ENCODE measurements around the gene EFEMP2. TPM values are rescaled to one million over a fixed set of nuclear protein-coding genes. Genes with fewer than 3 reads are reported as not detected.
A peak's percentile ranks its signal among the peaks of the same experiment; 100 is the strongest.

The EFEMP2 gene
- total and polyA plus RNA-seq, 10 of the 15 experiments (the other 5 are each of a cell fraction or from before 2014, with no cell fraction given), result 0.24 to 13.2 (median 1.3) TPM; not detected in 1

- peak; percentile 2 for TF ChIP-seq PBX3 (IDR thresholded peaks at IDR 0.05; ENCODE audit: insufficient replicate concordance, low read depth, low read length)
- no peak for TF ChIP-seq MYB (IDR thresholded peaks at IDR 0.05; ENCODE audit: borderline replicate concordance, low read depth, low read length)
- no peak for TF ChIP-seq USF2 (IDR thresholded peaks at IDR 0.05; ENCODE audit: borderline replicate concordance, low read depth, low read length)
- no peak for TF ChIP-seq RCOR1 (conservative IDR thresholded peaks at IDR 0.05; ENCODE audit: low read depth, low read length)
- TF ChIP-seq ATF7 (IDR thresholded peaks at IDR 0.05; ENCODE audit: low read depth), result peak; percentile 59; the same call in 1 of the 2 replicates
- TF ChIP-seq CBX3 (IDR thresholded peaks at IDR 0.05; ENCODE audit: borderline replicate concordance, low read depth), result no peak
- no peak for TF ChIP-seq CEBPB (IDR thresholded peaks at IDR 0.05; ENCODE audit: borderline replicate concordance in 1 of 2, low read depth in 2 of 2, low read length in 2 of 2)
- no peak for TF ChIP-seq CHD1 (IDR thresholded peaks at IDR 0.05; ENCODE audit: low read depth, low read length)
- peak; percentile 99 for TF ChIP-seq POLR2A (IDR thresholded peaks at IDR 0.05; ENCODE audit: low read depth, low read length)
- no peak for TF ChIP-seq CBX5 (IDR thresholded peaks at IDR 0.05; ENCODE audit: low read depth)
- no peak for TF ChIP-seq CUX1 (IDR thresholded peaks at IDR 0.05; ENCODE audit: insufficient replicate concordance, low read depth, low read length)
- TF ChIP-seq CTCF (IDR thresholded peaks at IDR 0.05 in 2 of 3, conservative IDR thresholded peaks at IDR 0.05 in 1 of 3; ENCODE audit: control insufficient read depth in 2 of 3, extremely low read depth in 1 of 3, insufficient read depth in 1 of 3, low read depth in 3 of 3, low read length in 3 of 3), result peak in 2 of 3 experiments; percentile 4 to 8; a peak in 2 of 6 replicates
- TF ChIP-seq REST (IDR thresholded peaks at IDR 0.05; ENCODE audit: low read depth, low read length), result no peak
Measured at GRCh38 chr11:65890324-65891218, 18.0 kb upstream of the EFEMP2 start, which contains the start of gene CCDC85B (continued).

All from GM12878 (cell line).